ENCODE results near the gene CHMP2B. TPM values are rescaled to one million over a fixed set of nuclear protein-coding genes. Genes with fewer than 3 reads are reported as not detected.
"Not testable (repeated sequence)": the region's sequence is repeated elsewhere in the genome, so short reads cannot be mapped to it uniquely, and the experiment has no call there.

Gene CHMP2B
- polyA plus RNA-seq, 4 donors: 51.8 to 67.2 (median 60.7) TPM

DNA sequence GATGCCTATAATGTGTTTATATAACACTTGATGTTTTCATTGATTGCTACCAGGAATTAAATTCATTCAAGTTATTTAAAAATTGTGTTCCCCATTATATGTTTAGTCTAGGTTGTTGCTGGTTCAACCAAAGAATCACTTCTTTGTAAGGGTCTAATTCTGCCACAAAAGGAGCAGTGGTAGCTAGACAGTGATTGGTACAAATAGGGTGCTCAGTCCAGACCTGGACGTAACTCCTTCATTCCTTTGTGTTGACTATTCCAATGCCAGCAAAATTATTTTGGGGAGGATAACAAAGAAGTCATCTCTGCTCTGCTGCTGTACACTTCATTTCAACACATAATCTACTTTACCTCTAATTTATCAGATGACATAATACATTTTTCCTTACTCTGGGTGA is 1.2 kb downstream of the CHMP2B start:
- DNase-seq (ENCODE audit: low read depth in 4 of 4, low spot score in 3 of 4): no peak

DNA sequence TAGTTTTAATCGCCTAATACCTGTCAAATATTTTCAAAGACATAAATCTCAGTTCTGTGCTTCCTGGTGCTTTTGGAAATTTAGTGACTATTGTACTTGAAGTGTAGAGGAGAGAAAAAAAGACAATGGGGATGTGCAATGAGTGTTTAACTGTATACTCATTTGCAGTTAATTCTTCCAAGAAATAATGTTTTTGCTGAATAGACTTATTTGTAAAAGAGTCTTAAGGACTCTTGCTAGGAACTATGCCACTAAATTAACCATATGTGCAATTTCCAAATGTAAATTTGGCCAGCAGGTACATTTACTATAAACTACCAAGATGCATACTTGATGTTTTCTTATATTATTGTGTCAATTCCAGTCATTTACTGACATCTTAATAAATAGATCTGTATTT is 2.0 kb downstream of the CHMP2B start:
- DNase-seq (ENCODE audit: low read depth in 4 of 4, low spot score in 3 of 4): no peak

DNA sequence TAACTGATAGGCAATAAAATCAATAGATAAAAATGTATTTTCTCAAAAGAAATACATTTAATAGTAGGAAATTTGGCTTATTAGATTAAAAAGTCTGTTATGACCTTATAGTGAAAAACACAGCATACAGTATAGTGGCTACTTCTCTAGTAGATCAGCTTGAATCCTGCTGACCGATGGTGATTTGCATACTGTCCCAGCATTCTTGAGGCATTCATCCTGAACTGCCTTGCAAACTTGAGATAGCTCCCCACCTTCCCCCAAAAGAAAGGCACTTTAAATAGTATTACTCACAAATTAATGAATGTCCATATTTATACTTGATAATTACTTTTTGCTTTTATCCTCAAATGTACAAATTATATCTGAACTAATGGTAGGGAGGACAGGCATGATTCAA is 6.7 kb downstream of the CHMP2B start:
- no peak for DNase-seq (ENCODE audit: low read depth in 4 of 4, low spot score in 3 of 4)

DNA sequence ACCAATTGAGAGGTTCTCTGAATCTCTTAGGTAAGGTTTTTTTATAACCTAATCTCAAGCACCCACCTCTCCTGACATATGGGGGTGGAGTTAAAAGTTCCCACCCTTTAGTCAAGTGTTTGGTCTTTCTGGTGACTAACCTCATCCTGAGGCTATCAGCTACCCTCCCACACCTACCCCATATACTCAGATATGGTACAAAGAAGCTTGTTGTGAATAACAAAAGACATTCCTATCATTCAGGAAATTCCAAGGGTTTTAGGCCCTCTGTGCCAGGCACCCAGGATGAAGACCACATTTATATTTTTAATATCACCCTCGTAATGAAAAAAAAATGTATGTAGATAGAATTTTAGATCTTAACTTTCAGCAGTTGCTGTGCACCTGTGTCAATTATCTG is 9.0 kb downstream of the CHMP2B start:
- no peak for DNase-seq (ENCODE audit: low read depth in 4 of 4, low spot score in 3 of 4)

DNA sequence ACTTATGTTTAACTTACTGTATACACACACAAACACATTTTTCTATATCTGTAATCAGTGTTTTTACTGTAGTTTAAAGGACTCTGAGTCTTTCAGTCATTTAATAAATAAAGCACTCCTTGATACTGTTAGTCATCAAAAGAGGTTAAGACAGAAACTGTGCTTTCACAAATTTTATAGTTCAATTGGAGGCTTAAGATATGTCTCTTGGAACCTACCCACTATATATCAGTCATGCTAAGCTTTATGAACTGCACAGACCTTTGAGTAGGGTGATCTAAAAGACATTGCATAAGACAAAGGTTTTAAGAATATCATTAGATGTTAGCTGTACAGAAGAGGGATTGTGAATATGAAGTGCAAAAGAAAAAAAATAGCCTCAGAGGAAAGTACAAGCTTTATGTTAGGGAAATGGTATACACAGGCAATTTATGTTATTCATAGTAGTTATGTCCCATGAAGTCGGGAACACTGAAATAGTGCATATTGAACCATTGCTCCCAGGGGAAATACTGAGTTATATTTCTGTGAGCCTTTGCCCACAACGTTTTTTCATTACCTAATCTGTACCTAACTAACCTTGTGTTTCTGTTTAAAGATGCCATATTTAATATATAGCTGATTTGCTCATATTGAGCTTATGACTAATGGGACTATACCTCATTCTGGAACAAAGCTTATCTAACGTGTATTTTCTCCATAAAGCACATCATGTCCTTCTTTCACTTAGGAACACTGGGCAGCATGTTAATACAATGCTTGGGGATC is 19.7 kb downstream of the CHMP2B start:
- DNase-seq (ENCODE audit: low read depth in 4 of 4, low spot score in 3 of 4): no peak

DNA sequence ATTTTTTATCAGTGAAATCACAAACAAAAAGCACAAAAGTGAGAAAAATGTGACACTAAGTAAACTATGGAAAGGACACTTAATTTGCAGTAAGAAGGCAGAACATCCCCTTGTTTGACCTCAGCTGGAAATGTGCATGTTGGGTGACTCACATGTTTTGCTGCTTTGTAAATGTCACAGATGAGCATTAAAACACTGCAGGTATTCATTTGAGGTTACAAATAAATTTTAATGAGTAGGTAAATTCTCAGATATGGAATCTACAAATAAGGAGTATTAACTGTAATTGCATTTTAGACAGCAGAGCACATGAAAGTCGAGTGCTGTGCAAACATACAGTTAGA is 20.3 kb downstream of the CHMP2B start:
- no peak for DNase-seq (ENCODE audit: low read depth in 4 of 4, low spot score in 3 of 4)

DNA sequence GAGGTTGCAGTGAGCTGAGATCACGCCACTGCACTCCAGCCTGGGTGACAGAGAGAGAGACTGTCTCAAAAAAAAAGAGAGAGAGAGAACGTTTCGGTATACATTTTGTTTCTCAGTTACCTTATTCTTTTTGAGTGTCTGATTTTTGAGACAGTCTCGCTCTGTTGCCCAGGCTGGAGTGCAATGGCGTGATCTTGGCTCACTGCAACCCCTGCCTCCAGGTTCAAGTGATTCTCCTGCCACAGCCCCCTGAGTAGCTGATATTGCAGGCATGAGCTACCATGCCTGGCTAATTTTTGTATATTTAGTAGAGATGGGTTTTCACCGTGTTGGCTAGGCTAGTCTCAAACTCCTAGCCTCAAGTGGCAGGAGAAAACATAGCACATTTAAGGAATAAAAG is 21.1 kb downstream of the CHMP2B start:
- not testable (repeated sequence) for DNase-seq (ENCODE audit: low read depth in 4 of 4, low spot score in 3 of 4)

DNA sequence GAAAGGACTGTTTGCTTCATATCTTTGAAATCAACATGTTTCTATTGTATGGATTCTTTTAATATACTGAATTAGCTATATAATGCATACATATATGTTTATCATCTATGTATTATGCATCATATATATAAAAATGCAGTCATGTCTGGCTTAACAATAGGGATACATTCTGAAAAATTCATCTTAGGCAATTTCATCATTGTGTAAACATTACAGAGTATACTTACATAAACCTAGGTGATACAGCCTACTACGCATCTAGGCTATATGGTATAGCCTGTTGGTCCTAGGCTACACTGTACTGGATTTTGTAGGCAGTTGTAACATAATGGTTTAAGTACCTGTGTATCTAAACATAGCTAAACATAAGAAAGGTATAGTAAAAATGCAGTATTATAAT is 21.7 kb downstream of the CHMP2B start:
- no peak for DNase-seq (ENCODE audit: low read depth in 4 of 4, low spot score in 3 of 4)

DNA sequence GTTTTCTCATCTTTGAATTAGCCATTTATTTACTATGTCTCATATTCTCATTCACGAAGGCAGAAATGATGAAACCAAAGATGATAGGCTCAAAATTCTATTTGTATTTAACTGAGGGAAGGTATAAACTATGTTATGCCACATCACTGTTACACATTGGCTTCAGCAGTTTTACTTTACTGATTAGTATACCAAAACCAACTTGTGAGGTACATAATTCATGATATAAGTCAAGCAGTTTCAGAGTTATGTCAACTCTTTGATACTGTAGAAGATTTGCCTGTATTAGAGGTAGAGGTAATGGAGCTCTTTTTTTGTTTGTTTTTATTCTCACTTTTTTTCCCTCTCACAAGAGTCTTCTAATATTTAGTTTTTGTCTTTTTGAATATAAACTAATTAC is 22.9 kb downstream of the CHMP2B start:
- DNase-seq (ENCODE audit: low read depth in 4 of 4, low spot score in 3 of 4): no peak

DNA sequence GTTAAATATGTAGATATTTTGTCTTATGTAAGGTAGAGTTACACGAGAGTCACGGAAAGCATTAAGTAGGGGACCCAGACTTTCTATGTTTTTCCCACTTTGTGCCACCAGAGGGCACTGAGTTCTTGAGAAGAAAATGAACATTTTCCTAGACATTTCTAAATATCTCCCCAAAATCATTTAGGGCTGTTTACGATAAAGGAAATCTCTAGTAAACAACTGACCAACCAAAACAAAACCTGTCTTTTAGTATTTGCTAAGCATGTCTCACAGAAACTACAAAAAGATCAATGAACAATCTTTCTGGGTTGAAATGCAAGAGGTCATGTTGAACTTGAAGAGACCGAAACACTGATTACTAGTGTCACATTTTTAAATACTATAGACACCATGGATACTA is 33.2 kb downstream of the CHMP2B start:
- peak; percentile 15 to 36 (median 20) for DNase-seq (ENCODE audit: low read depth in 4 of 4, low spot score in 3 of 4)

DNA sequence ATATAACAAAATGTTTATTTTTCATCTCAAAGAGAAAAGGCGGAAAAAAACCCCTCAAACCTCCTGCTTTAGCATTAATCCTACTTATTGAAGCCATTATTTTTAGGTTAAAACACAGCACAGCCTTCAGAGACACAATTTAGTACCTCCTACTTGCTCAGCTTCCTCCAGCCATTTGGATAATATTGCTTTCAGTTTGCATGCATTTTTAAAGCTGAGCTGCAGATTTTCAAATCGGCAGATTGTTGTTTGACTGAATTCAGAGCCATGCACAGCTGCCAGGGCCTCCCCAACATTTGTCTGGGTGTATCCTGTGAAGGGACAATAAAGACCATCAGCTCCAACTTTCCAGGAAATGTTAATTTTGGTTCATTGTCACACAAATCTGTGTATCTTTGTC is 34.8 kb downstream of the CHMP2B start:
- DNase-seq (ENCODE audit: low read depth in 4 of 4, low spot score in 3 of 4): no peak

DNA sequence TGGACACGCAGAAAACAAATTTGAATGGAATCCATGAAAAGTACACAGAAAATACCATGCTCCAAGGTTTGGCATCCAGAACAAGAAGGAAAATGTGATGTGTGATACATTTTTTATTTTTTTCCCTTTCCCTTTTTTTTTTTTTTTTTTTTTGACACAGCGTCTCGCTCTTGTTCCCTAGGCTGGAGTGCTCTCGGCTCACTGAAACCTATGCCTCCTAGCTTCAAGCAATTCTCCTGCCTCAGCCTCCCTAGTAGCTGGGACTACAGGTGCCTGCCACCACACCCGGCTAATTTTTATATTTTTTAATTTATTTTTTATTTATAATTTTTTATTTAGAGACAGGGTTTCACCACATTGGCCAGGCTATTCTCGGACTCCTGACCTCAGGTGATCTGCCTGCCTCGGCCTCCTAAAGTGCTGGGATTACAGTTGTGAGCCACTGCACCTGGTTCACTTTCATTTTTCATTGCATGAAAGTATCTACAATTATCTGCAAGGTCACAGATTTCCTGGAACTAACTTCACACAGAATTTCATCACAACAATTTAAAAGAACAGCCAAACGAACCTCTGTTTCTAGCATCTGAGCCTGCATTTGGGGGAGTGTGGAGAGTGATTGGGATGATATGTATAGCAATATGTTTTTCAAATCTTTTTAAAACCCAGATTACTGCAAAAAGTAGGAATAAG is 41.0 kb downstream of the CHMP2B start:
- DNase-seq (ENCODE audit: low read depth in 4 of 4, low spot score in 3 of 4): no peak

DNA sequence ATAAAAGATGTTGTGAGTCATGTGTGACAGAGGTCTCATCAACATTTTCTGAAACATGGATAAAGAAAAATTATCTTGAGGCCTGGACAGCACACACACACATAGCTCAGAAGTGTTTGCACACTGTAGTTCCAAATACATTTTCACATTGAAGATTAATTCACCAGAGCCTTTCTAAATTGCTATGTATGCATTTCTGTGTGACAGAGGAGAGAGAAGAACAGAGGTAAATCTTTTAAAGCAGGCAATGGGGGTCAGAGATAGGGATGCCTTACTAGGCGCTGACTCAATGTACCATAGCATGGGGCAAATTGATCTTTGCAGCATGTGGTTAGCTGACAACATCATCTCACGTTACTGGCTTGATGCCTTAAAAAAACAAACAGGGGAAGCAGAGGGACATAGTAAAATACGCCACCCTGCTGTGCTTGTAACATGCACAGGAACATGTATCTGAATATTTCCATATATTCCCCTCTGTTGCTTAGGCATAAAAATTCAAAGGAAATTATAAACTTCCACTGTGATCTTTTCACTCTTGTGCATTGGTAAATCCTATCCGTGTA is 41.6 kb downstream of the CHMP2B start:
- DNase-seq (ENCODE audit: low read depth in 4 of 4, low spot score in 3 of 4): no peak

DNA sequence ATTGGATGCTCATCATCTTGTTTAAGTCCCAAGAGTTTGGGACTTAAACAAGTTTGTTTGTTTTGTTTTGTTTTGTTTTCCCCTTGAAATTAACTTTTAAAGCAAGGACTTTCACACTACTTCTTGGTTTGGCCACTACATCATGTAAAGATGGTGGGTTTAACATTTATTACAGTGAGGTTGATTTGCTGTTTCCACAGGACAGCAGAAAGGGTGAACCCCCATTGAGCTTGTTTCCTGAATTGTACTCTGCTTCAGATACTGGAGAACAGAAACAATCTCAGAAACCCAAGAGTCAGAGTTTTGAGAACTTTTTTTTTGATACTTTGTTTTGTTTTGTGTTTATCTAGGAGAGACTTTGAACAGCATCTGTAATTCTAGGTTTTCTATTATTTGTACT is 42.6 kb downstream of the CHMP2B start:
- DNase-seq (ENCODE audit: low read depth in 4 of 4, low spot score in 3 of 4): no peak

DNA sequence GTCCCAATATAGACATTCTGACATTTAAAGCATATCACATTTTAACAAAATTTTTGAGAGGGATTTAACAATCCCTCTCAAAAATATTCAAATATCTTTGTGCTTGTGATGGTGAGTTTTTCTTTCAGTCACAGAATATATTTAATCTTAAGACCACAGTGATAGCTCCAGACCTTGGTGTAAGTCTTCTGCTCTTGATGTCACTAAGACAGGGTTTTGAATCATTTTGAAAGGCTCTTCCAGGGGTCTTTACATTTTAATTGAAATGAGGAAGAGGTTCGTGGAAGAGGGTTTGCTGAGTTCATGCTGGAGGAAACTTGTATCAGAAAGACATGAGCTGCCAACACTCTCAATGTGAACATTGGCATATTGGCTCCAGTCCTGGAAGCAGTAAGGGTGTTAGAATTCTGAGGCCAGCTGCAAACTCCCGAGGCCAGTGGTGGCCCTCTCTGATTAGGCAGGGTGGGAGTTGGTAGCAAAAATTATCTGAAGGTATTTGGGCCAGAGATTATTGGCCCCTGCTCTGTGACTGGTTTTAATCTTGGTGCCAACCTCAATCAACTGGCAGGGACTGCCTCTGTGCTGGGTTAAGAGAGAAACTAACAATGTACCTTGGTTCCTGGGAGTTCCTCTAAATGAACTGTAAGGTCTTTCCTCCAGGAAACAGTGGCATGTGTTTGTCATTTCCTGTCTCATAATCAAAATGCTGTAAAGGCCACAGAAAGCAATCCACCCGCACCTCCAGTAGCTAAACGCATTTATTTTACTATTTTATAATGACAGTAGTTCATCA is 44.0 kb downstream of the CHMP2B start:
- no peak for DNase-seq (ENCODE audit: low read depth in 4 of 4, low spot score in 3 of 4)

DNA sequence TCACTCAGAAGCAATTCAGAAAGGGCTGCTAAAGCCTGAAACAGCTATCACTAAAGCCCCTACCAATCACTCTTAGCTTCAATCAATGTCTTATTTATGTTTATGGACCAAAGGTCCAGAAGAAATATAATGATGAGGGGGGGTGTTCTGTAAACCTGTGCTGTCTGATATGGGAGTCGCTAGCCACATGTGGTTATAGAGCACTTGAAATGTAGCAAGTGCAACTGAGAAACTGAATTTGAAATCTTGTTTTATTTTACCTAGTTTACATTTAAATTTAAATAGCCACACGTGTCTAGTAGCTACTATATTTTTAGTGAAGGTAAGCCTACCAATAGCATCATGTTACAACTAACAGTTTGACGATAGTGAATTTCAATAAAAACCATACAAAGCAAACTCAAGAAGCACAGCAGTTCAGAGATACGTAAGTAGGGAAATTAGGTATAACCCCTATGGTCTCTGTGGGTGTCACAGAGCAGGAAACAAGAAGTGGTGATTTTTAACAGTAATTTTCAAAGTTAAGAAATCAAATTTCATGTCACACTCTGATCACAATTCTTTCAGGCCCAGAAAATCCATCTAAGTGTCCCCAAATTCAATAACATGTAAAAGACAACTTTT is 45.7 kb downstream of the CHMP2B start:
- DNase-seq (ENCODE audit: low read depth in 4 of 4, low spot score in 3 of 4): no peak

DNA sequence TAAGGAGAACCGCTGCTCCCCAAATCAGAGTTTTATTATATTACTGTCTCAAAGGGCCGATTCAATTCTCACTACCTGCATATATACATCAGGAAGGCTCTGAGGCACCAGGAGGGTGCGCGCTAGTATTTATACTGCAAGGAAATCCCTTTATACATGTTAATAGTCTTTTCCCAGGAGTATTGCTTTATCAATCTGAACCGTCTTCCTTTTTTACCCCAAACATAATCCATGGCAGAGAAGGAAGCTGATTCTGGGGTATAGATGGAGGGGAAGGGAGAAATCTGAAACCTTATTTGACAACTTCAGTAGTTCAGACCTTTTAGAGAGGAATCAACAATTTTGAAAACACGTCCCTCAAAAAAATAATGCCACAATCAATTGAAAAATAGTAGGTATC is 49.4 kb downstream of the CHMP2B start, which contains the start of gene POU1F1:
Gene POU1F1 (minus strand): TSS at position 101 of the 400 bp plus-strand sequence. CDS start 122 bp downstream, outside the sequence.
- no peak for DNase-seq (ENCODE audit: low read depth in 4 of 4, low spot score in 3 of 4)

DNA sequence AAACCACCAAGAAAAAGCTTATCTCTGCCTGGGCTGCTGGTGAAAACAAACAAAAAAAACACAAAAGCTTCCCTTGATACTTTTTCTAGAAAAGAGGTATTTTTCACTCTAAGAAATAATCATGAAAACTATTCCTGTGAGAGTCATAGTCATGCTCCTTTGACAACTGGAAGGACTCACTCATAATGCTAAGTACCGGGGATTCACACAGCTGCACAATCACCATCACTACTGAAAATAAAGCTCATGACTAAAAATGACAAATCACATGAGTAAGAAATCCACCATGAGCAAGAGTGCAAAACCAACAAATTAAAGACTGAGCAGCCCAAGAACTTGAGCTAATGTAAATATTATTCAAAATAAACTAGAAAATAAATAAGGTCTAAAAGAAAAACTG is 59.9 kb downstream of the CHMP2B start:
- DNase-seq (ENCODE audit: low read depth in 4 of 4, low spot score in 3 of 4): no peak

DNA sequence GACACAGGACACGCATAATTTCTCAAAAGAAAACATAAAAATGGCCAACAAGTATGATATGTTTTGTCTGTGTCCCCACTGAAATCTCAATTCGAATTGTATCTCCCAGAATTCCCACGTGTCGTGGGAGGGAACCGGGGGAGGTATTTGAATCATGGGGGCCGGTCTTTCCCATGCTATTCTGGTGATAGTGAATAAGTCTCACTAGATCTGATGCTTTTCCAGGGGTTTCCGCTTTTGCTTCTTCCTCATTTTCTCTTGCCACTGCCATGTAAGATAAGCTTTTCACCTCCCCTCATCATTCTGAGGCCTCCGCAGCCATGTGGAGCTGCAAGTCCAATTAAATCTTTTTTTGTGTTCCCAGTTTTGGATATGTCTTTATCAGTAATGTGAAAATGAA is 61.3 kb downstream of the CHMP2B start:
- no peak for DNase-seq (ENCODE audit: low read depth in 4 of 4, low spot score in 3 of 4)

DNA sequence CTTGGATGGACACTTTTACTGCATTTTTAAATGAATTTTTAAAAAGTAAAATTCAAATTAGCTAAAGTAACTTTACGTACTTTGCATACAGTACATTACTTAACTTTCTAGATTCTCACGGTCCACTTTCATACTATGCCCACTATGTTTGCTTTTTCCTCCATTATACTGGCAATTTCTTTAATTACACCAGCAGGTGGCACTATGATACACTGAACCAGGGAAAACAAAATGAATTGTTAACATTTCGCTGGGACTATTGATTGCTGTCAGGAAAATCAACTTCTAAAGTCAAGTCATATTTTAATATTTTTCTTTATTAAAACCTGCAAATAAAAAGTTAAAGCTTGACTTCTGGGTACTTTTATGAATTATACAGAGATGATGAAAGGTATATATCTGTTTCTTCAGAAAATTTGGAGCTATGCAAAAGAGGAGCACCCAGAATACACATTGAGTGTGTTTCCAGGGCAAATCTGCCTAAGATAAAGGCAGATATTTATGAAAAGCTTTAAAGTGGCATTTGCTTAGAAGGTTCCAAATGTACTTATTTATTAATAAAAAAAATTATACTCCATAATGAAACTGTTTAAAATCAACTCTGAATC is 71.1 kb downstream of the CHMP2B start:
- peak; percentile 6 to 20 (median 18) for DNase-seq (ENCODE audit: low read depth in 4 of 4, low spot score in 3 of 4)

All from right renal pelvis (tissue), 4 donors.